Panc1 (cell line): ENCODE results near the gene S100A4. TPM values are rescaled to one million over a fixed set of nuclear protein-coding genes. Genes with fewer than 3 reads are reported as not detected.

Source experiments
- ATAC-seq: fragments of 200-7000 bp; cut with Tn5 transposase; 2 replicates; pipeline ENCODE4 v1.9.1; 2020; ENCODE audit warnings: mild to moderate bottlenecking, moderate library complexity
- BruUV-seq: library from RNA; stranded (reverse); fragments of 400-500 nt; replicated peaks from 2 replicates; lab custom pipeline; 2021; lab: Mats Ljungman, UMichigan
- CTCF ChIA-PET: fragments of 300-600 bp; sonication (Branson Sonifier 250); formaldehyde crosslinking; loops from one replicate; lab custom pipeline; 2022; ENCODE audit warnings: antibody characterized with exemption; lab: Charles Lee
- POLR2A ChIA-PET: fragments of 300-600 bp; sonication (Branson Sonifier 250); formaldehyde crosslinking; loops from one replicate; lab custom pipeline; 2022; ENCODE audit warnings: antibody characterized with exemption; lab: Charles Lee
- DNase-seq: peaks from one replicate; pipeline ENCODE4 v3.0.0-alpha.2; 2010; ENCODE audit warnings: low read depth, low spot score
- H3K27ac ChIP-seq: 2 replicates; pipeline ENCODE4 v1.5.1; 2011; ENCODE audit warnings: mild to moderate bottlenecking, low read length, inconsistent platforms
- H3K27me3 ChIP-seq: fragments of 200-500 bp; sonication (Bioruptor generic); 2 replicates; pipeline ENCODE4 v1.6.0; 2014; ENCODE audit warnings: low read length, inconsistent platforms; ENCODE audit not compliant: control insufficient read depth, insufficient read depth
- H3K36me3 ChIP-seq: fragments of 200-500 bp; sonication (Bioruptor generic); 2 replicates; pipeline ENCODE4 v1.5.1; 2014; ENCODE audit warnings: inconsistent platforms, mild to moderate bottlenecking, low read length, moderate library complexity; ENCODE audit not compliant: control insufficient read depth, insufficient read depth
- H3K4me1 ChIP-seq: 2 replicates; pipeline ENCODE4 v1.5.1; 2011; ENCODE audit warnings: inconsistent platforms, mild to moderate bottlenecking, low read length, moderate library complexity; ENCODE audit not compliant: control insufficient read depth, insufficient read depth
- H3K4me3 ChIP-seq, 2 experiments: 2 replicates each; pipeline ENCODE4 v1.5.1; 2011 to 2012; ENCODE audit warnings: low read depth in 2 of 2, low read length in 2 of 2, mild to moderate bottlenecking in 2 of 2, inconsistent platforms in 1 of 2, moderate library complexity in 1 of 2
- H3K9me3 ChIP-seq: fragments of 200-500 bp; sonication (Bioruptor generic); 2 replicates; pipeline ENCODE4 v1.5.1; 2014; ENCODE audit warnings: low read depth, mild to moderate bottlenecking, inconsistent platforms, low read length, moderate library complexity; ENCODE audit not compliant: control insufficient read depth, insufficient read depth
- POLR2AphosphoS5 ChIP-seq: IDR thresholded peaks from 2 replicates; pipeline ENCODE4 v1.6.1; 2012; ENCODE audit warnings: mild to moderate bottlenecking, low read depth, low read length, moderate library complexity
- SIN3A ChIP-seq: IDR thresholded peaks from 2 replicates; pipeline ENCODE4 v1.6.1; 2012; ENCODE audit warnings: low read depth, mild to moderate bottlenecking, low read length, moderate library complexity, borderline replicate concordance; ENCODE audit not compliant: insufficient read depth
- TCF7L2 ChIP-seq: IDR thresholded peaks from 2 replicates; pipeline ENCODE4 v1.6.1; 2011; ENCODE audit warnings: mild to moderate bottlenecking, low read depth, low read length, inconsistent platforms
- in situ Hi-C: cut with HindIII; loops from 2 replicates; pipeline ENCODE4 v1.10.0; 2016; ENCODE audit warnings: low sequenced_read_pairs, low pct_unique_long_range_greater_than_20kb
- intact Hi-C: fragments of 100-400 bp; cut with micrococcal nuclease; formaldehyde crosslinking; loops from one replicate; pipeline ENCODE4 v1.10.0; 2022; ENCODE audit not compliant: unreplicated experiment
- total RNA-seq: library from RNA; stranded (reverse); gene quantifications from one replicate; pipeline ENCODE4 v1.2.1, GENCODE V29; 2021; ENCODE audit not compliant: unreplicated experiment
- TF ChIP-seq, protein P1 (sequence below): fragments of 450-650 bp; IDR thresholded peaks from 2 replicates; pipeline ENCODE4 v1.5.1; 2017; ENCODE audit warnings: mild to moderate bottlenecking
- TF ChIP-seq, protein P2 (sequence below), 2 experiments: IDR thresholded peaks; 2 replicates each; pipeline ENCODE4 v1.6.1; 2011 to 2012; ENCODE audit warnings: low read depth in 2 of 2, control low read depth in 1 of 2, low read length in 1 of 2, mild to moderate bottlenecking in 1 of 2, moderate library complexity in 1 of 2; ENCODE audit not compliant: insufficient read depth in 1 of 2

The S100A4 gene
- total RNA-seq, 1 experiment from 2014 or later, result 773 TPM

DNA sequence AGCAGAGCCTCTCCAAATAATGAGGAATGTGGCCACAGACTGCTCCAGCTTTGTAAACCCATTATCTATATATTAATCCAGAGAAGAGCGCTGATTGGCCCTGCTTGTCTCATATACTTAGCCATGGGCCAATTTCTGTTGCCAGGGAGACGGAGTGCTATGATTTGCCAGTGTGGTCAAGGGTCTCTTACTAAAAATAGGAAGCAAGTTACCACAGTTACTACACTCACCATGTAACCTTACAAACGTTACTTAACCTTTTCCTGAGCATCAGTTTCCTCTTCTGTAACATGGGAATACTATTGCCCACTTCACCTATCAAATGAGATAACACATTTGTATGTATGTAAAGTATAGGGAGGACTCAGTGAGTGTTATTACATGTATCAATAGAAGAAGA is 27.7 kb upstream of the S100A4 start:
- peaks cover 8% of the 10 kb centered on the region for H3K4me1 ChIP-seq
- in situ Hi-C loops (no loop called here), intact Hi-C loops (loop anchor here (2.0 to 10.0 kb wide), 2 partner anchors 43 to 81 kb away; partner anchors contain the start of genes S100A14 and SNAPIN)
- H3K27me3 ChIP-seq, result no peaks in the 10 kb centered on the region
- POLR2A ChIA-PET, result no interaction called here
- no peak for DNase-seq
- no peaks in the 10 kb centered on the region for H3K36me3 ChIP-seq
- TF ChIP-seq TCF7L2, result no peak
- no peak for TF ChIP-seq SIN3A
- TF ChIP-seq, protein P1, sequence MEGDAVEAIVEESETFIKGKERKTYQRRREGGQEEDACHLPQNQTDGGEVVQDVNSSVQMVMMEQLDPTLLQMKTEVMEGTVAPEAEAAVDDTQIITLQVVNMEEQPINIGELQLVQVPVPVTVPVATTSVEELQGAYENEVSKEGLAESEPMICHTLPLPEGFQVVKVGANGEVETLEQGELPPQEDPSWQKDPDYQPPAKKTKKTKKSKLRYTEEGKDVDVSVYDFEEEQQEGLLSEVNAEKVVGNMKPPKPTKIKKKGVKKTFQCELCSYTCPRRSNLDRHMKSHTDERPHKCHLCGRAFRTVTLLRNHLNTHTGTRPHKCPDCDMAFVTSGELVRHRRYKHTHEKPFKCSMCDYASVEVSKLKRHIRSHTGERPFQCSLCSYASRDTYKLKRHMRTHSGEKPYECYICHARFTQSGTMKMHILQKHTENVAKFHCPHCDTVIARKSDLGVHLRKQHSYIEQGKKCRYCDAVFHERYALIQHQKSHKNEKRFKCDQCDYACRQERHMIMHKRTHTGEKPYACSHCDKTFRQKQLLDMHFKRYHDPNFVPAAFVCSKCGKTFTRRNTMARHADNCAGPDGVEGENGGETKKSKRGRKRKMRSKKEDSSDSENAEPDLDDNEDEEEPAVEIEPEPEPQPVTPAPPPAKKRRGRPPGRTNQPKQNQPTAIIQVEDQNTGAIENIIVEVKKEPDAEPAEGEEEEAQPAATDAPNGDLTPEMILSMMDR, result no peak
- TF ChIP-seq, protein P2, sequence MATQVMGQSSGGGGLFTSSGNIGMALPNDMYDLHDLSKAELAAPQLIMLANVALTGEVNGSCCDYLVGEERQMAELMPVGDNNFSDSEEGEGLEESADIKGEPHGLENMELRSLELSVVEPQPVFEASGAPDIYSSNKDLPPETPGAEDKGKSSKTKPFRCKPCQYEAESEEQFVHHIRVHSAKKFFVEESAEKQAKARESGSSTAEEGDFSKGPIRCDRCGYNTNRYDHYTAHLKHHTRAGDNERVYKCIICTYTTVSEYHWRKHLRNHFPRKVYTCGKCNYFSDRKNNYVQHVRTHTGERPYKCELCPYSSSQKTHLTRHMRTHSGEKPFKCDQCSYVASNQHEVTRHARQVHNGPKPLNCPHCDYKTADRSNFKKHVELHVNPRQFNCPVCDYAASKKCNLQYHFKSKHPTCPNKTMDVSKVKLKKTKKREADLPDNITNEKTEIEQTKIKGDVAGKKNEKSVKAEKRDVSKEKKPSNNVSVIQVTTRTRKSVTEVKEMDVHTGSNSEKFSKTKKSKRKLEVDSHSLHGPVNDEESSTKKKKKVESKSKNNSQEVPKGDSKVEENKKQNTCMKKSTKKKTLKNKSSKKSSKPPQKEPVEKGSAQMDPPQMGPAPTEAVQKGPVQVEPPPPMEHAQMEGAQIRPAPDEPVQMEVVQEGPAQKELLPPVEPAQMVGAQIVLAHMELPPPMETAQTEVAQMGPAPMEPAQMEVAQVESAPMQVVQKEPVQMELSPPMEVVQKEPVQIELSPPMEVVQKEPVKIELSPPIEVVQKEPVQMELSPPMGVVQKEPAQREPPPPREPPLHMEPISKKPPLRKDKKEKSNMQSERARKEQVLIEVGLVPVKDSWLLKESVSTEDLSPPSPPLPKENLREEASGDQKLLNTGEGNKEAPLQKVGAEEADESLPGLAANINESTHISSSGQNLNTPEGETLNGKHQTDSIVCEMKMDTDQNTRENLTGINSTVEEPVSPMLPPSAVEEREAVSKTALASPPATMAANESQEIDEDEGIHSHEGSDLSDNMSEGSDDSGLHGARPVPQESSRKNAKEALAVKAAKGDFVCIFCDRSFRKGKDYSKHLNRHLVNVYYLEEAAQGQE (IDR thresholded peaks at IDR 0.05; ENCODE audit: insufficient read depth in 1 of 2, low read depth in 2 of 2, low read length in 1 of 2), result no peak
- no peak for TF ChIP-seq POLR2AphosphoS5
- CTCF ChIA-PET, result interaction anchor here (0.6 to 2.1 kb wide), 5 partner anchors 39 to 1579 kb away, joined by 3 to 13 read pairs (median 4); partner anchors contain the start of gene S100A16
- no peaks in the 10 kb centered on the region for H3K9me3 ChIP-seq
- no peak for ATAC-seq
- no peak overlapping the region for H3K27ac ChIP-seq
- no TSS peak for BruUV-seq
- H3K4me3 ChIP-seq, result no peak overlapping the region

DNA sequence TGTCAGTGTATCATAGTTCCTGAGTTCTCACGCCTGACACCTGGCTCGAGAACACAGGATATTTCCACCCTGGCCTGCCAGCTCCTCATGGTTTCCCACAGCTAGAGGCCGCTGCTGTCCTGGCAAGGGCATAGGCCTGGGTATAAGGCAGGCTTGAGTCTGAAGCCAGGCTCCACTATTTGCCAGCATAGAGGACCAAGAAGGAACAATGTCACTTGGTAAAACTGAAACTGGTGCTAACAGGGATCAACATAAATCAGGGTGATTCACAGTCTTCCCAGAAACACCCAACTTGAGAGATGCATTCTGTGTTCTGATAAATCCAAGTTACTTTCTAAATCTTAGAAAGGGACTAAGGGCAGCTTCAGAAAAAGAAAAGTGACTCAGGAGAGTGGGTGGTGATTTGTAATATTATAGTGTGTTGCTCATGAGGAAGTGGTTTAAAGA is 27.0 kb upstream of the S100A4 start:
- ATAC-seq, result peak; percentile 84
- H3K27ac ChIP-seq, result peak overlapping the region; percentile 63; the same call in 1 of the 2 replicates
- no TSS peak for BruUV-seq
- intact Hi-C loops, result loop anchor here (2.0 to 10.0 kb wide), 2 partner anchors 44 to 82 kb away; partner anchors contain the start of genes S100A14 and SNAPIN
- peaks cover 15% of the 10 kb centered on the region for H3K4me1 ChIP-seq
- DNase-seq, result peak; percentile 83
- H3K9me3 ChIP-seq, result no peaks in the 10 kb centered on the region
- no peak overlapping the region for H3K4me3 ChIP-seq
- TF ChIP-seq, protein P1, result peak; percentile 97
- TF ChIP-seq, protein P2 (IDR thresholded peaks at IDR 0.05; ENCODE audit: insufficient read depth in 1 of 2, low read depth in 2 of 2, low read length in 1 of 2), result 0 out of 4 replicates have a peak, but pooled peaks of 1 of the 2 experiments have one; percentile 17
- no peak for TF ChIP-seq TCF7L2
- in situ Hi-C loops, result no loop called here
- CTCF ChIA-PET, result interaction anchor here (0.5 to 2.1 kb wide), 15 partner anchors 8 to 1578 kb away, joined by 3 to 13 read pairs (median 4); partner anchors contain the start of genes CHTOP, S100A13, S100A16 and S100A4
- H3K27me3 ChIP-seq, result no peaks in the 10 kb centered on the region
- POLR2A ChIA-PET, result interaction anchor here (0.7 kb wide), 2 partner anchors 19 to 62 kb away, joined by 3 read pairs; no protein-coding TSS in a partner anchor
- H3K36me3 ChIP-seq, result no peaks in the 10 kb centered on the region
